GM19328 (cell line): Measurements from ENCODE around the gene CTNNA3.

Experiments
- ATAC-seq: cut with Tn5 transposase; IDR thresholded peaks from one replicate; pipeline ENCODE4 v1.9.1; 2021; ENCODE audit warnings: mild to moderate bottlenecking, moderate library complexity; ENCODE audit not compliant: unreplicated experiment

The CTNNA3 gene

GRCh38 chr10:66782144-66782543 lies 913.9 kb downstream of the CTNNA3 start:
- no peak for ATAC-seq

GRCh38 chr10:66780796-66781195 lies 915.2 kb downstream of the CTNNA3 start:
- no peak for ATAC-seq

GRCh38 chr10:66778351-66778750 lies 917.6 kb downstream of the CTNNA3 start:
- ATAC-seq = no peak

- no peak for ATAC-seq
Observed at GRCh38 chr10:66777665-66778064, 918.3 kb downstream of the CTNNA3 start.

- no peak for ATAC-seq
Observed at GRCh38 chr10:66773472-66773817, 922.5 kb downstream of the CTNNA3 start.

GRCh38 chr10:66772548-66773471 lies 923.2 kb downstream of the CTNNA3 start:
- no peak for ATAC-seq

- ATAC-seq = no peak
Observed at GRCh38 chr10:66767707-66768106, 928.3 kb downstream of the CTNNA3 start.

GRCh38 chr10:66762218-66762729 lies 933.7 kb downstream of the CTNNA3 start:
- ATAC-seq = no peak

GRCh38 chr10:66760941-66761340 lies 935.1 kb downstream of the CTNNA3 start:
- ATAC-seq = no peak

- ATAC-seq = no peak
Observed at GRCh38 chr10:66755474-66755873, 940.5 kb downstream of the CTNNA3 start.

GRCh38 chr10:66752714-66753113 lies 943.3 kb downstream of the CTNNA3 start:
- ATAC-seq = no peak

- no peak for ATAC-seq
Observed at GRCh38 chr10:66748217-66748616, 947.8 kb downstream of the CTNNA3 start.

- no peak for ATAC-seq
Observed at GRCh38 chr10:66747451-66747850, 948.5 kb downstream of the CTNNA3 start.

GRCh38 chr10:66746711-66747110 lies 949.3 kb downstream of the CTNNA3 start:
- ATAC-seq = no peak

- no peak for ATAC-seq
Observed at GRCh38 chr10:66746246-66746645, 949.7 kb downstream of the CTNNA3 start.

- ATAC-seq = no peak
Observed at GRCh38 chr10:66744915-66745314, 951.1 kb downstream of the CTNNA3 start.

GRCh38 chr10:66737241-66737640 lies 958.8 kb downstream of the CTNNA3 start:
- ATAC-seq = no peak

GRCh38 chr10:66723608-66724400 lies 972.2 kb downstream of the CTNNA3 start:
- no peak for ATAC-seq

- no peak for ATAC-seq
Observed at GRCh38 chr10:66719483-66719882, 976.5 kb downstream of the CTNNA3 start.

- ATAC-seq = no peak
Observed at GRCh38 chr10:66717231-66717981, 978.6 kb downstream of the CTNNA3 start.

- ATAC-seq = no peak
Observed at GRCh38 chr10:66714741-66715140, 981.3 kb downstream of the CTNNA3 start.
